ENCODE data around the gene HTR1E.
"Not testable (repeated sequence)": the region's sequence is repeated elsewhere in the genome, so short reads cannot be mapped to it uniquely, and the experiment has no call there.

Gene HTR1E

GRCh38 chr6:87001494-87001893 lies 64.2 kb downstream of the HTR1E start:
- DNase-seq: no peak

- DNase-seq: not testable (repeated sequence)
These were observed 65.1 kb downstream of the HTR1E start for GRCh38 chr6:87002391-87002790.

GRCh38 chr6:87006541-87006940 lies 69.2 kb downstream of the HTR1E start:
- DNase-seq: not testable (repeated sequence)

GRCh38 chr6:87009581-87009980 lies 72.3 kb downstream of the HTR1E start:
- DNase-seq: not testable (repeated sequence)

GRCh38 chr6:87012035-87012434 lies 74.7 kb downstream of the HTR1E start:
- DNase-seq: no peak

- DNase-seq: no peak
These were observed 75.4 kb downstream of the HTR1E start for GRCh38 chr6:87012743-87013142.

GRCh38 chr6:87016772-87017171 lies 79.4 kb downstream of the HTR1E start:
- DNase-seq: no peak

GRCh38 chr6:87027021-87027420 lies 89.7 kb downstream of the HTR1E start:
- DNase-seq: no peak

- DNase-seq: no peak
These were observed 92.5 kb downstream of the HTR1E start for GRCh38 chr6:87029711-87030314.

GRCh38 chr6:87040729-87041128 lies 103.4 kb downstream of the HTR1E start:
- no peak for DNase-seq

GRCh38 chr6:87045521-87046075 lies 108.3 kb downstream of the HTR1E start:
- DNase-seq: no peak

- no peak for DNase-seq
These were observed 112.5 kb downstream of the HTR1E start for GRCh38 chr6:87049779-87050178.

- no peak for DNase-seq
These were observed 116.0 kb downstream of the HTR1E start for GRCh38 chr6:87053312-87053711.

- no peak for DNase-seq
These were observed 117.0 kb downstream of the HTR1E start for GRCh38 chr6:87054143-87054833.

GRCh38 chr6:87059943-87060342 lies 122.6 kb downstream of the HTR1E start:
- no peak for DNase-seq

- DNase-seq: no peak
These were observed 127.8 kb downstream of the HTR1E start for GRCh38 chr6:87065117-87065516.
